NCI-H2227 (cell line): ENCODE measurements around the gene S1PR3.

Experiments
- DNase-seq: peaks from one replicate; lab custom pipeline; 2025; ENCODE audit not compliant: unreplicated experiment; lab: John Stamatoyannopoulos, UW

Gene S1PR3

GRCh38 chr9:88968799-88969198 is 22.5 kb upstream of the S1PR3 start:
- no peak for DNase-seq

- DNase-seq, result no peak
Observed at GRCh38 chr9:88969646-88970373, 21.5 kb upstream of the S1PR3 start.

- DNase-seq, result no peak
Observed at GRCh38 chr9:88971131-88971960, 19.9 kb upstream of the S1PR3 start.

- DNase-seq, result no peak
Observed at GRCh38 chr9:88972401-88972800, 18.9 kb upstream of the S1PR3 start.

- no peak for DNase-seq
Observed at GRCh38 chr9:88973281-88974045, 17.8 kb upstream of the S1PR3 start.

GRCh38 chr9:88974641-88975040 is 16.6 kb upstream of the S1PR3 start:
- no peak for DNase-seq

- DNase-seq, result no peak
Observed at GRCh38 chr9:88975966-88976889, 15.0 kb upstream of the S1PR3 start.

GRCh38 chr9:88976890-88977257 is 14.4 kb upstream of the S1PR3 start:
- DNase-seq, result no peak

GRCh38 chr9:88978034-88978433 is 13.2 kb upstream of the S1PR3 start:
- DNase-seq, result no peak

GRCh38 chr9:88979021-88979420 is 12.2 kb upstream of the S1PR3 start:
- DNase-seq, result no peak

- DNase-seq, result no peak
Observed at GRCh38 chr9:88979791-88980190, 11.5 kb upstream of the S1PR3 start.

GRCh38 chr9:88980740-88981203 is 10.5 kb upstream of the S1PR3 start:
- DNase-seq, result no peak

GRCh38 chr9:88983865-88984542 is 7.3 kb upstream of the S1PR3 start:
- DNase-seq, result no peak

GRCh38 chr9:88984543-88984883 is 6.8 kb upstream of the S1PR3 start:
- no peak for DNase-seq

GRCh38 chr9:88985616-88986015 is 5.7 kb upstream of the S1PR3 start:
- DNase-seq, result no peak

GRCh38 chr9:88986776-88987175 is 4.5 kb upstream of the S1PR3 start:
- no peak for DNase-seq

- no peak for DNase-seq
Observed at GRCh38 chr9:88987661-88988060, 3.6 kb upstream of the S1PR3 start.

- DNase-seq, result no peak
Observed at GRCh38 chr9:88988796-88989641, 2.2 kb upstream of the S1PR3 start.

- DNase-seq, result no peak
Observed at GRCh38 chr9:88990041-88990728, 1.1 kb upstream of the S1PR3 start.
